Spleen (tissue), 7 donors: Measurements from ENCODE around the gene HSBP1L1.

Source experiments
- POLR2A ChIP-seq, 3 donors: fragments of 450-650 bp; IDR thresholded peaks; one replicate each; pipeline ENCODE4 v1.5.1; 2017; ENCODE audit warnings: antibody characterized with exemption in 3 of 3, mild to moderate bottlenecking in 1 of 3
- POLR2AphosphoS5 ChIP-seq, 3 donors: sonication (generic); formaldehyde crosslinking; IDR thresholded peaks; one replicate each; pipeline ENCODE4 v1.5.1; 2017; ENCODE audit warnings: antibody characterized with exemption in 3 of 3
- TF ChIP-seq, protein P1 (sequence below), 11 experiments: fragments of 200-600 bp in 7 of 11; fragments of 450-650 bp in 4 of 11; sonication (generic) in 4 of 11; IDR thresholded peaks in 8 of 11; conservative IDR thresholded peaks in 3 of 11; 1 replicate in 7 of 11; 2 replicates in 4 of 11; pipeline versions ENCODE4 v1.4.0 to v1.8.0; 2016 to 2021; ENCODE audit warnings: antibody characterized with exemption in 11 of 11, inconsistent platforms in 4 of 11, mild to moderate bottlenecking in 1 of 11
- donor health status: DM: no; HTN: no; CAD: no; lungs with moderate emphysema.
- donor health status: DM: no; HTN: no; CAD: no.
- donor health status: DM: no; HTN: no; CAD: no.

DNA sequence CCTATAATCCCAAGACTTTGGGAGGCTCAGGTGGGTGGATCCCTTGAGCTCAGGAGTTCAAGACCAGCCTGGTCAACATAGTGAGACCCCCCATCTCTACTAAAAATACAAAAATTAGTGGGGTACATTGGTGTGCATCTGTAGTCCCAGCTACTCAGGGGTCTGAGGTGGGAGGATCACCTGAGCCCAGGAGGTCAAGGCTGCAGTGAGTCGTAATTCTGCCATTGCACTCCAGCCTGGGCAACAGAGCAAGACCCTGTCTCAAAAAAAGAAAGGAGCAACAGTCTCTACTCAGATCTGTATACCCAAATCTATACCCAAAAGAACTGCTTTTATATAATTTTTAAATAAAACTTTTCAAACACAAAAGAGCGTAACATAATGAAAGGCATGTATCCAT is 5.5 kb upstream of the HSBP1L1 start:
- TF ChIP-seq, protein P1, sequence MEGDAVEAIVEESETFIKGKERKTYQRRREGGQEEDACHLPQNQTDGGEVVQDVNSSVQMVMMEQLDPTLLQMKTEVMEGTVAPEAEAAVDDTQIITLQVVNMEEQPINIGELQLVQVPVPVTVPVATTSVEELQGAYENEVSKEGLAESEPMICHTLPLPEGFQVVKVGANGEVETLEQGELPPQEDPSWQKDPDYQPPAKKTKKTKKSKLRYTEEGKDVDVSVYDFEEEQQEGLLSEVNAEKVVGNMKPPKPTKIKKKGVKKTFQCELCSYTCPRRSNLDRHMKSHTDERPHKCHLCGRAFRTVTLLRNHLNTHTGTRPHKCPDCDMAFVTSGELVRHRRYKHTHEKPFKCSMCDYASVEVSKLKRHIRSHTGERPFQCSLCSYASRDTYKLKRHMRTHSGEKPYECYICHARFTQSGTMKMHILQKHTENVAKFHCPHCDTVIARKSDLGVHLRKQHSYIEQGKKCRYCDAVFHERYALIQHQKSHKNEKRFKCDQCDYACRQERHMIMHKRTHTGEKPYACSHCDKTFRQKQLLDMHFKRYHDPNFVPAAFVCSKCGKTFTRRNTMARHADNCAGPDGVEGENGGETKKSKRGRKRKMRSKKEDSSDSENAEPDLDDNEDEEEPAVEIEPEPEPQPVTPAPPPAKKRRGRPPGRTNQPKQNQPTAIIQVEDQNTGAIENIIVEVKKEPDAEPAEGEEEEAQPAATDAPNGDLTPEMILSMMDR (IDR thresholded peaks at IDR 0.05 in 8 of 11, conservative IDR thresholded peaks at IDR 0.05 in 3 of 11): no peak
- no peak for TF ChIP-seq POLR2A (IDR thresholded peaks at IDR 0.05)
- no peak for TF ChIP-seq POLR2AphosphoS5 (IDR thresholded peaks at IDR 0.05)
